ENCODE measurements around the gene PFKFB1. TPM values are rescaled to one million over a fixed set of nuclear protein-coding genes. Genes with fewer than 3 reads are reported as not detected.

PFKFB1 gene
- polyA plus RNA-seq, 1 donor (not counting 4 experiments of a cell fraction or from before 2014, with no cell fraction given), result 0.33 TPM

- dilution Hi-C loops (cut with MboI; ENCODE audit: extremely low pct_ligation_motif_present, low sequenced_read_pairs), result no loop called here
- H3K9me3 ChIP-seq (ENCODE audit: control insufficient read depth, low read depth, low read length), result no peaks in the 10 kb centered on the region
- H3K27me3 ChIP-seq (ENCODE audit: control insufficient read depth, extremely low read depth, insufficient read depth, low read length), result peaks cover 6% of the 10 kb centered on the region
- DNase-seq (ENCODE audit: low read depth, low spot score) (no peak), FAIRE-seq (no peak)
- no peaks in the 10 kb centered on the region for H3K4me1 ChIP-seq (ENCODE audit: control insufficient read depth, extremely low read depth, insufficient read depth, low read length)
- no peak overlapping the region for H3K27ac ChIP-seq (ENCODE audit: control insufficient read depth, insufficient read depth, low read length)
- H4K20me1 ChIP-seq (ENCODE audit: control insufficient read depth, extremely low read depth, insufficient read depth, low read length), result no peaks in the 10 kb centered on the region
- no peak for TF ChIP-seq EZH2 (IDR thresholded peaks at IDR 0.05; ENCODE audit: low read length)
- no peak for TF ChIP-seq CTCF (optimal IDR thresholded peaks at IDR 0.05 in 1 of 3, IDR thresholded peaks at IDR 0.05 in 1 of 3, conservative IDR thresholded peaks at IDR 0.05 in 1 of 3; ENCODE audit: extremely low read depth in 1 of 3, insufficient read depth in 2 of 3, low read length in 3 of 3)
- H2AFZ ChIP-seq (ENCODE audit: control insufficient read depth, low read length), result peak overlapping the region; percentile 49
- H3K4me3 ChIP-seq (ENCODE audit: control insufficient read depth in 2 of 3, extremely low read depth in 1 of 3, insufficient read depth in 2 of 3, low read depth in 1 of 3, low read length in 3 of 3), result peak overlapping the region in 1 of 3 experiments; percentile 59
- H3K9ac ChIP-seq (ENCODE audit: control insufficient read depth, extremely low read depth, insufficient read depth, low read length), result no peak overlapping the region
- no peaks in the 10 kb centered on the region for H3K36me3 ChIP-seq (ENCODE audit: control insufficient read depth in 2 of 2, extremely low read depth in 1 of 2, insufficient read depth in 2 of 2, low read length in 2 of 2)
- H3K79me2 ChIP-seq (ENCODE audit: control insufficient read depth, insufficient read depth, low read length), result no peaks in the 10 kb centered on the region
- no peaks in the 10 kb centered on the region for H3K9me1 ChIP-seq (ENCODE audit: control insufficient read depth, extremely low read depth, insufficient read depth, low read length)
- H3K4me2 ChIP-seq (ENCODE audit: control insufficient read depth, extremely low read depth, insufficient read depth, low read depth, low read length), result peak overlapping the region; percentile 71
These were observed 72.5 kb downstream of the PFKFB1 start for GRCh38 chrX:54921427-54922021.

- H3K9me1 ChIP-seq (ENCODE audit: control insufficient read depth, extremely low read depth, insufficient read depth, low read length), result no peaks in the 10 kb centered on the region
- dilution Hi-C loops (cut with MboI; ENCODE audit: extremely low pct_ligation_motif_present, low sequenced_read_pairs), result no loop called here
- H3K4me2 ChIP-seq (ENCODE audit: control insufficient read depth, extremely low read depth, insufficient read depth, low read depth, low read length), result peak within 1 kb of the TSS; percentile 71
- H3K9ac ChIP-seq (ENCODE audit: control insufficient read depth, extremely low read depth, insufficient read depth, low read length), result no peak within 1 kb of the TSS
- no peaks in the 10 kb centered on the region for H3K79me2 ChIP-seq (ENCODE audit: control insufficient read depth, insufficient read depth, low read length)
- peak within 1 kb of the TSS in 2 of 3 experiments; percentile 11 to 59 for H3K4me3 ChIP-seq (ENCODE audit: control insufficient read depth in 2 of 3, extremely low read depth in 1 of 3, insufficient read depth in 2 of 3, low read depth in 1 of 3, low read length in 3 of 3)
- peaks cover 6% of the 10 kb centered on the region for H3K27me3 ChIP-seq (ENCODE audit: control insufficient read depth, extremely low read depth, insufficient read depth, low read length)
- TF ChIP-seq EZH2 (IDR thresholded peaks at IDR 0.05; ENCODE audit: low read length) (no peak), CTCF (optimal IDR thresholded peaks at IDR 0.05 in 1 of 3, IDR thresholded peaks at IDR 0.05 in 1 of 3, conservative IDR thresholded peaks at IDR 0.05 in 1 of 3; ENCODE audit: extremely low read depth in 1 of 3, insufficient read depth in 2 of 3, low read length in 3 of 3) (no peak)
- H3K4me1 ChIP-seq (ENCODE audit: control insufficient read depth, extremely low read depth, insufficient read depth, low read length), result no peaks in the 10 kb centered on the region
- no peak for DNase-seq (ENCODE audit: low read depth, low spot score)
- H3K27ac ChIP-seq (ENCODE audit: control insufficient read depth, insufficient read depth, low read length), result no peak within 1 kb of the TSS
- H3K36me3 ChIP-seq (ENCODE audit: control insufficient read depth in 2 of 2, extremely low read depth in 1 of 2, insufficient read depth in 2 of 2, low read length in 2 of 2), result no peaks in the 10 kb centered on the region
- FAIRE-seq, result no peak
- H3K9me3 ChIP-seq (ENCODE audit: control insufficient read depth, low read depth, low read length), result no peaks in the 10 kb centered on the region
- H4K20me1 ChIP-seq (ENCODE audit: control insufficient read depth, extremely low read depth, insufficient read depth, low read length), result no peaks in the 10 kb centered on the region
- peak within 1 kb of the TSS; percentile 49 for H2AFZ ChIP-seq (ENCODE audit: control insufficient read depth, low read length)
These were observed 73.2 kb downstream of the PFKFB1 start, which contains the start of gene TRO for GRCh38 chrX:54920610-54921426. TRO (plus strand) TSS chrX:54920824; CDS start chrX:54922247, 1,423 bp downstream.
